CD4-positive, alpha-beta T cell treated with Interferon gamma for 1 hour (primary cell): Measurements from ENCODE around the gene FARS2.

Experiments used
- DNase-seq: peaks from one replicate; pipeline ENCODE4 v3.0.0-alpha.2; 2020

The FARS2 gene

DNA sequence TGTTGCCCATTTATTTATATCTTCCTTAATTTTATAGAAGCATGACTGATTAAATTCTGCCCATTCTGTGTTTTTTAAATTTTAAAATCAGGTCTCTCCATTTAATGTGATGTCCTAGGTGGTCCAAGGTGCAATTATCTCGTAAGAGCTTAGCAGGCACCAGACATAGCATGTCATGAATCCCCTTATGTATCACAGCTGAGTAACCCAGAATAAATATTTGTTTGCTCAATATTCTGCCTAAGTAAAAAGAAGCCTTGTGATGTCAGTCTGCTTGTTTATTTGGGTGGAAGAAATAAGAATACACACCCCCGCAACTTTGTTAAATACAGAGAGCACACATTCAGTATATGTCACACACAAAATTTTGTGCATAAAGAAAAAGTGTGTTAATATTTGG is 211.3 kb downstream of the FARS2 start:
- DNase-seq: no peak

DNA sequence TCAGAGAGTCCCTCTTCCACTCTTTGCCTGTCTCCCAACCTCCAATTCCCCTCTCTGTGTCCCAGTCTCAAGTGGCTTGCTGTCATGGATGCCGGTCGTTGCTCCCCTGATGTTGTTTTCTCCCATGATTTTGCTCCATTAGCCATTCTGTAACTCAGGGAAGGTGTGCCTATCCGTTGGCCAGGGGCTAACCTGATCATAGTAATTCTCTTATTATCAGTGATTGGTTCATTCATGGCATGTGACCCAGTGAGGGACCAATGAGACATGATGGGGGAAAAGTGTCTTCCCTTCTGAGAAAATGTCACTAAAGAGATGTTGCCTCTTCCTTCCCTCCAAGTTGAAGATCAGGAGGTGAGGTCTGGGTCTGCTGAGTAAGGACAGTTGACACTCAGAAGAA is 214.5 kb downstream of the FARS2 start:
- DNase-seq: no peak

DNA sequence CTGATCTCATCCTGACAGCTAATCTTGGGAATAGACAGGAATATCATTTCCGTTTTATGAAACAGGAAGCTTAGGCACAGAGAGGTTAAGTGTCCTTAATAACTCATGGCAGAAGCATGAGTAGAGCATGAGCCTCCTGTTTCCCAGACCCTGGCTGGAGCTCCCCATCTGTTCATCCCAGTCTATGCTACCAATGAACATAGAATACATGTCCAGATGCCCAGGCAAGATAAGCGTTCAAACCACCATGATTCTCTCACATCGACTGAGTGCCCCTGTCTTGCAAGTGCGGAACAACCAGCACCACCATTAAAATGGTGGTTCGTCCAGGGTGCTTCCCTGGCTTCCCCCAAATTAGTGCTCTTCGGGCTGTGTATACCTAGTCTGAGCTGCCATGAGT is 217.1 kb downstream of the FARS2 start:
- DNase-seq: no peak

DNA sequence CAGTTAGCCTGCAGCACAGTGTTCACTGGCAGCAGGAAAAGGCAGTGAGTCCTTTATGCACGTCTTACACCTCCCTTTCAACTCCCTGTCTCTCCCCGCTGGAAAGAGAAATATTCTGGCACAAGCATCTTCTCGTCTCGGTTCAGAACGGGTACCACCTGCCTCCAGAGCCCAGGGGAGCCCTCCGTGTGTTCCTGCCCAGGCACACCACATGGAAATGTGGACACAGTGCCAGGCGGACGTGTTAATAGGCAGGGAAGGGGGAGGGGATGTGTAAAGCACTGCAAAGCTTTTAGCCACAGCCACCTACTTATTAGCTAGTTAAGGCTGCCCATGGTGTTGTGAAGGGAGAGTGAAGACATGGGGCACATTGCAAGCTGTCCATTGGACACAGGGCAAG is 219.7 kb downstream of the FARS2 start:
- no peak for DNase-seq

DNA sequence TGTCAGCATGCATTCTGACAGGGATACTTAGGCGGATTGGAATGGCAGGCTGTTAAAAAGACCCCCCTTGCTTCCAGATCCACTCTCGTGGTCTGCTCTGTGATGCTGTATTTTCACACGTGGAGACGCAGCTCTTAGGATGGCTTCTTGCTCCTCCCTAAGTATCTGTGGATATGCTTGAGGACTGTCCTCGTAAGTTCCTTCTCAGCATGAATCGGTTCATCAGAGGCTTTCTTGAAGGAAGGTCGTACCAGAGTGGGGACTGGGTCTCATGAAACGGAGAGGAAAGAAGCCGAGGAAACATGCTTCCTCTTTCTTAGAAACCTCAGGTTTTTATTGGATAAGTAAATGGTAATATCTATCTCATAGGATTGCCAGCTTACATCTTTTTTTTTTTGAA is 220.4 kb downstream of the FARS2 start:
- no peak for DNase-seq

DNA sequence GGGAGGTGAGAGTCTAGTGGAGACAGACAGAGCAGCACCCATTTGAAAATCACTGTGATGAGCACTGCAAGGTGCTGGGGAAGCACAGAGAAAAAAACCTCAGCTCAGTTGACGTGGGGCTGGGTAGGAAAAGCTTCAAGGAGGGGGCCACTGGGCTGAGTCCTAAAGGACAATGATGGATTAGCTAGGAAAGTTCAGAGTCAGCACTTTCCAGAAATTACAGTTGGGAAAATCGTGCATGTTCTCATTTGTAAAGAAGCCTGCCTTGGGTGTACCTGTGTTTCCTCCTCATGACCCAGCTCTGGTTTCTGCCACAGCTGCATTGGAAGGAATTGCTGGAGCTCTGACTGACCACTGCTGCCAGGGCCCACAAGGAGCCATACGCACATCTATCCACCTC is 221.3 kb downstream of the FARS2 start:
- DNase-seq: no peak

DNA sequence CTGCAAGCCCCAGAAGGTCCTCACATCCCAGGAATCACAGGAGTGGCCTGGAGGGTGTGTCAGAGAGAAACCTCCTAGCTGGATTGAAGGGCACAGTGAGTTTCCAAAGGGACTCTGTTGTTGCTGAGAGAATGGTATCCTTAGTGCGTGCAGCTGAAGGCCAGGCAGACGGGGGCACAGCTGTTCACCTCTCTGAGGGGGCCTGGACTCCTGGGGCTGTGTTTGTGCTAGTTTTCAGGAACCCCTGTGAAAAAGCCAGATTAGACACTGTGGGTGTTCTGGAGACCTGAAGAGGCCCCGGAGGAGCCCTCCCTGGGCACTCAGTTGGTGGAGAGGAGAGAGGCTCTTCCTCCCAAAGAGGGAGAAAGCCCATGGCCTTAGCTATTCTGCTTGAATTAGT is 223.4 kb downstream of the FARS2 start:
- DNase-seq: no peak

DNA sequence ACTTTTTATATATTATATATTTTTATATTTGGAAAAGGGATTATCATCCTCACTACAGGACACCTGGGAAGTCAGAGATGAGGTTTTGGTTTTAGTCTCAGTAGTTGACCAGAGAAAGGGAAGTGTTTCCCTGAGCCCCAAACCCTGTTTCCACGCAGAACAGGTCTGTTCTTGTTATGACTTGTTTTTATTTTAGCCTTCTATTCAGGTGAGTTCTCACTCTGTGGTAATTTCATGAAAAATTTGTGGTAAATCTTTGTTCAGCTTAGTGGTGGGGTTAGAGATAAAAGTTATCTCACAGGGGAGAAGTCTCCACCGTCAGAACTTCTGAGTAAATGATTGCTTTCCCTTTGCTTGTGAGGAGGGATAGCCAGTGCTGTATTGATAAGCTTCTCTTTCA is 224.9 kb downstream of the FARS2 start:
- DNase-seq: no peak

DNA sequence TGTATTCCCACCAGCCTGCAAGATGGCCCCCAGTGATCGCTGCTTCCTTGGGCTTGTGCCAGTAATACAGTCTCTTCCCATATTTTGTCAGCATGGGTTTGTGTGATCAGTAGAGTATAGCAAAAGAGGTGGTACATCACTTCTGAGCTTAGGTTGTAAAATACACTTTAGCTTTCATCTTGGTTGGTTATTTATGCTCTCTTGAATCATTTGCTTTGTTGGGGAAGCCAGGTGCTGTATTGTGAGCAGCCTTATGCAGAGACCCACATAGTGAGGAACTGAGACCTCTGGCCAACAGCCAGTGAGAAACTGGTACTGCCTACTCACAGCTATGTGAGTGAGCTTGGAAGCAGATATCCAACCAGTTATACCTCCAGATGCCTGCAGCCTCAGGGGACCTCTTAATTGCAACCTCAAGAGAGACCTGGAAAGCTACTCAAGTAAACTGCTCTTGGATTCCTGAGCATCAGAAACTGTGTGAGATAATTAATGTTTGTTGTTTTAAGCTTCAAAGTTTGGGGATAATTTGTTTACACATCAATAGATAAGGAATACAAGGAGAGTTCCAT is 229.3 kb downstream of the FARS2 start:
- DNase-seq: no peak

DNA sequence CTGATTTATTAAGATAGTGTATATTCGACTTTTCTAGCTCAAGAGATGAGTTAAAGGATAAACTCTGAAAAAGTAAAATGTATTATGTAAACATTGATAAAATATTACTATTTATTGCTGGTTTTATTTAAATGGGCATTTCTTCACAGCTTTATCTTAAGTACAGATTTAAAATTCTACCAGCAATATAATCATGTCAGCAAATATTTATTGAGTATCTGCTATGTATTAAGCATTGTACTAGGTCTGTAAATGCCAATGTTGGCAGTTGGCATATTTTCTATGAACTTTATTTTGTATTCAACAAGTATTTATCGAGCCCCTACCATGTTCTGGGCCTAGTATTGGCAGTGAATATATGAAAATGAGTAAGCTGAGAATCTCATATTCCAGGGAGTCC is 231.0 kb downstream of the FARS2 start:
- no peak for DNase-seq

DNA sequence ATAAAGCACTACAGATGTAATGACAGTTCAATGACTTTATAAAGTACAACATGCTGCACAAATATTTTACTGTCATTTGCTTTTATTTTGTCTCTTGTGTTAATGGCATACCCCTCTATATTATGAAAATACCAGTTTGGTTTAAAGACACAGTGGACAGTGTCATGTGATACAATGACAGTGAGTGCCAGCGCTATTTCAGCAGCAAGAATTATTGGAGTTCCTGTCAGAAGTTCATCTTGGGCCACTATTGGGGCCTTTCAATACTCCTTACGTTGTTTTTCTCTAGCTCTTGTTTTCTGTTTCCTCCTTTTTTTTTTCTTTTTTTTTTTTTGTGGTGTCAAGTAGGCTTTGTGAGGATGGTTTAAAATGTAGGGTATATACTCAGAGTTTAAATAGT is 232.5 kb downstream of the FARS2 start:
- no peak for DNase-seq

DNA sequence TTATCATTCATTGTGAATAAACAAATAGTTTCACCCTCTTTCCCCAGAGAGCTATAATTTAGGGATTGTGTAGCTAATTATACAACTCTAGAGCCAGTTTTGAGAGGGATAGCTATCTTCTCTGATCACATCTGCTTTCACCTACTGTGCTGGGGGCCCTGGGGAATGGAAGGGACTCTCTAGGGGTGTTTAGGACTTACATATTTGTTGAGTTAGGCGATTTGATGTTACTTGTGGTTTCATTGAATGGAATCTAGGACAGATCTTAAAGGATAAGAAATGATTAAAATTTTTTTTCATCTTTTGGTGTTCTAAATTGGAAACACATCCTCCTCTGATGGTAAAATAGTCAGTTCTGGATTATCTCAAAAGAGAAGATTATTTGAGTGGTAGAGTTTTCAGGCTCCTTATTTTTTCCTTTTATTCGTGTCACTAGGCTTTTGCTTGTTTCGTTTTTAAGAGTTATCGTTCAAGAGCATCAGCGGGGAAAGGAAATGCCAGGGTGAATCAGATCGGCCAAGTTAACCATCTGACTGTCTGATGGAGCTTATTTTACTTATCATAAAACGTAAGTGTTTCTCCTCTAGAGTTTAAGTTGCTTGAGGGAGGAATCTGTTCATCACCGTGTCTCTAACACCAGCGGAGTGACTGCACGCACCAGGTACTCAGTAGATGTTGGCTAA is 236.7 kb downstream of the FARS2 start:
- DNase-seq: no peak

DNA sequence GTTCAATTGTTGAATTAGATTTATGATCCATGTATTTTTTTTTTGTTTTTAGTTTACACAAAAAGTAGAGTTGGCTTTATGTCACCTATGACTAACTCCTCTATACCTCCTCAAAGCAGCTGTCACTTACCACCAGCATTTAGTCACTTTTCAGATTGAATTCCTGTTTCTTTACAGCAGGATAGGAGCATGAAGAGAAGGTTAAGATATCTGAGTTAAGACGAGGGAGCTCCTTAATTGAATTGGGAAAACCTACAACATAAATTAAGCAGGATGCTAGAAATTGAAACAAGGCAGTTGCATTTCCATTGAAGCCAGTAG is 237.2 kb downstream of the FARS2 start:
- DNase-seq: no peak

DNA sequence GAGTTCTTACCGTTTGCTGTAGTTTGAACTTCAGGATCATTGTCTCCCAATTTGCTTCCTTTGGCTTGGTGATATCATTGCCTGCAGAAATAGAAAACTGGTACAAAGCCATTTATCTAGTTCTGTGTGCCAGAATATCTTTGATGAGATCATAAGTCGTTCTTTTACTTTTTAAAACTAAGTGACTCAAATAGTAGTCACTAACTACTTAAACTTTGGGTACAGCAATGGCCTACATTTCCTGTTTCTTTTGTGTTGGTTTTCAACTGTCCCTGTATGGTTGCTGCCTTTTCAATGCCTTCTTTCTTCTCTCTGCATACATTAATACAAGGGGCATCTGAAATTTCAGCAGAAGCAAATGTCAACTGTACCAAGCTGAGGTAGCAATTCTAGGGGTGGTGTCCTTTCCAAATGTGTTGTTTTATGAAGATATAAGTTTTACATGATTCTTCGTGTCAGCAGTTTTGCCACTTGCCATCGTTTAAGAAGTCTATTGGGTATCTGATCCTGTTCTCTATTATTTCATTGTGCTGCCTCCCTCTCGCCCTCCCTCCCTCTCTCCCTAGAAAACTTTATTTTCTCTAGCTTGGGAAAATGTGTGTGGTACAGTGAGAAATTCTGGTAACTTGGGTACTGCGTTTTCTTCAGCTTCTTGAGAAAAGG is 238.5 kb downstream of the FARS2 start:
- DNase-seq: no peak

DNA sequence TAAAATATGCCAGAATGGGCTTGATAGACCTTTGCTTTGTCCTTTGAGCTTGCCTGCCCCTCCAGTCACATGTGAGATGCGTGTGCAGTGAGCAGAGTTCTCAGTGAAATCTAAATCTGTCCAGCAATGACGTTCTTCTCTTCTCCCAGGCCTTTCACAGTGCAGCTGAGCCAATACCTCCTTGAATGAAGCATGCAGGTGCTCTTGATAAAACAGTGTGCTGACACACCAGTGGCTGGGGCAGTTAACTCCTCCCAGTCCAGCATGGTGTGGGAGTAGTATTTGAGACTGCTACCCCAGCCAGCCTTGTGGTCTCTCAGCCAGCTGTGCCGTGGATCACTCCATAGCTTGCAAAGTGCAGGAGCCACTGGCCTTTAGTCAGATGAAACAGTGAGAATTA is 240.5 kb downstream of the FARS2 start:
- DNase-seq: no peak

DNA sequence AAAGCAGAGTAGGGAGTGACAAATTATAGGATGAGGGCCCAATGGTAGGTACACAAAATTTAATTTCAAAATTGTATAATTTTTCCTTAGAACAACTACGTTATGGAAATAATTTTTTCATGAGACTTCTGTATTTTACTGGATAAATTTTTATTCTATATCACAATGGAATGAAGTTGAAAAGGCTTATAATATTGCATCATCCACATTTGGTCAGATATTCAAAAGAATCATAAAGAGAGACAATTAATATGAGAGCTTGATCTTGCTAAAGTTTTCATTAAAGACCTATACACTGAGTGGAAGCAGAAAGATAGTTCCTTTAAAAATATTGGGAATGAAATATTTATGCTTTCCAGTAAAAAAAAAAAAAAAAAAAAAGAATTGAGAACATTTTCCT is 242.8 kb downstream of the FARS2 start:
- DNase-seq: no peak

DNA sequence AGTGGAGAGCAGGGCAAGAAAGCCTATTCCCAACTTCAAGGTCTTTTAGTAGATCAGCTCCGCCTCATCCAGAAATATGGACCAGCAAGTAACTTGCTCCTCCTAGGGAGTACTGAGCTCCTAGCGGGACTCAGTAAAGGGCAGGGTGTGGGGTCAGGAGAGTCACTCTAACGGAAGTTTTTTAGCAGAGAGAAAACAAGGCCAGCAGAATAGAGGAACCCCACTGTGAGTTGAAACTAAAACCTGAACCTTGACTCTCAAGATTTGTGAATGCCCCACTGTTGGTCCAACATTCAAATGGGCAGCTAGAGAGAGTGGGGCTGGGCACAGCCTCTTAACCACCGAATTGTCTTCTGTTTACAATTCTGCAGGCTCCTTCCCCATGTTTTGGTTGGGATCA is 244.8 kb downstream of the FARS2 start:
- DNase-seq: no peak

DNA sequence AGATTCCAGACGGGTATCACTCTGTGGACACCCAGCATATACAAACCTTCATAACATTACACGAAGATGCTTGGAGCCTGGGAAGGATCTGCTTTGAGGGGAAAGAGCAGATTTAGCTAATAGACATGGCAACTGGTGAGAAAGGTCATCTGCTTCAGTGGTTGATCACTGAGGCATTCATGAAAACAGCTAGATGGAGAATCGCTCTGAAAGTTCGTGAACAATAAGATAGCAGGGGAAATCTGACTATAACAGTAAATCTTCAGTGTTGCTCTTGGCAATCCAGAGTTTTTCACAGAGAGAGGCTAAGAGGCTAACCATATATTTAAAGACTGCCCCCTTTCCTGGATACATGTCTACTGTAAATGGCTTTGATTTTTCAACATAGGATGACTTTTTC is 245.3 kb downstream of the FARS2 start:
- DNase-seq: no peak

DNA sequence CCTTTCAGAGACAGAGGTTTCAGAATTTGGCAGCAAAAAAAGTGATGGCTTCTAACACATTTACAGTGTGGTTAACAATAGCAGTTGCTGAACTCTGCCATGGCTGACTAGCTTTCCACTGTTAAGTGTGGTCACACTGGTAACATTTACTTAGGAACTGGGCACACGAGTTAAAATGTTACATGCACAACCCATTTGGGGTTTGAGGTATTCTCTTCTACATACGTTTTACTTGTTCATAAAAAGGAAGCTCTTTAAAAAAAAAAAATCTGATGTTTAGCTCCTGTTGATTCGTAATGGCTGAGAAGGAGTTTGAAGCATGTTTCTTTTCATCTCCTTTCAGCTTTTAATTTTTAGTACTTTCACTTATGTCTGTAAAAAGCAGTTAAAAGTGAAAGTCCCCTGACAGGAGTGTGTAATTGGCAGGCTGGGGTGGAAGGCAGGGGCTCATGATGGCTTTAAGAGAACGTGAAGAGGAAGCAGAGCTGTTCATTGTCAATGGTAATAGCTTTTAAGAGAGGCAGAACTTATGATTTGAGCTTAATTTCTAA is 245.9 kb downstream of the FARS2 start:
- DNase-seq: no peak

DNA sequence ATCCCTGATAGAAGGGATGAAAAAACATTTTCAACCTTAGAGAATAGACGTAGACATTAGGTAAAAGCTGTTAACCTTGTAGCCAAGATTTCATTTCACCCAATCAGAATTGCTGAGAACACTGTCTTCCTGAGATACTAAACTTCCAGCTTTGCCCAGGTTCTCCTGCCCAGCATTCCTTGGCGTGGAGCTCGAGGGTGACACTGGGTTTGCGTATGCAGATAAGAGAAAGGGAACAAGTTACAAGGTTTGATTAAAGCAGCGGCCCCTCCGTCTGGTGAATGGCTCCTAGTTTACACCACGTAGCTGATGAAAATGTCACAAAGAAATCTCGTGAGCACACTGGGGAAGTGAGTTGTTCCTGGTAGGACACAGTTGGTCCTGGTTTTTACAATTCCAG is 247.8 kb downstream of the FARS2 start:
- no peak for DNase-seq

DNA sequence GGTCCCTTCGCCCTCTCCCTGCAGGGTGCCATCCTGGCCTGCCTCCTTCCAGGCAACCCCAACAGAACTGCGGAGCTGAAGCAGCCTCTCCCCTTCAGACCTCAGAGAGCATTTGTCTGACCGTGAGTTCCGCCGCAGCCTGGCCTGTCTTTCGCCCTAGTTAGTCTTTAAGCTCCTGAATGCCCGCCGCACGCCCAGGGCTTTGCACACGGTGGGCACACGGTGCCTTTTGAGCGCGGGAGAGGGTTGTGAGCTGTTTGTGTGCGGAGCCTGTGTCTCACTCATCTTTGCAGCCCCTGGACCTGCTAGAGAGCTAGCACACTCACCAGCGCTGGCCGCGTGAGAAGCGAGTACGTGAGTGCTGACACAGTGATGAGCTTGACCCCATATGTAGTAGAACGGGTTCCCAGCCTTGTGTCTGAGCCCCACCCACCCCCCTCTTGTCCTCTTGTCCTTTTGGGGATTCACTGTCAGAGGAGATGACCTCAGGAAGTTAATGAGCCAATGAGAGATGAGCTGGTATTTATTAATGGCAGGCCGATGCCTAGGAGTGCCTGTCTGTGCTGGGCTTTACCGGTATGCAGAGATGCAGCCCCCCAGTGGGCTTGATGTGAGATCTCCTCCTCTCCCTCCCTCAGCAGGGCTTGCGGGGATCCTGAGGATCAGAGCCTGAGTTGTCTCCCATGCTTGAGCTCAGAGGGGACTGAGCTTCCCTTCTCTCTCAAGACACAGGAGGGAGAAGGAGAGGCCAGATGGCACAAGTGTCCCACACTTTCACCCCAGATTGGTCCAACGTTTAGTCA is 249.2 kb downstream of the FARS2 start:
- no peak for DNase-seq

DNA sequence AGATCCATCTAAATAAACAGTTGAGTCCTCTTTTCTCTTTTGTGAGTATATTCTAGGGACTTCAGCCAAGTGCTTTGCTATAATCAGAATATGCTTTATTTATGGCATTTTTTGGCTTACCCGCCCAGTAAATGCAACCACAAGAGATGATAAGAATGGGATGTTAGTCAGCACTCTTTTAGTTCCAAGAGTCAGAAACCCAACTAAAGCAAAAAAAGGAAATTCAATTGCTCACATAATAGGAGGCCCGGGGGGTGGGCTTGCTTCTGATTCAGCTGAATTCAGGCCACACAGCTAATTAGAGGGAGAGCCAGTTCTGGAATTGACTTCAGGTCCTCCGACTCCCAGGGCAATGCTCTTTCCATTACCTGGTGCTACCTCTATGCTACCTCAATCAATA is 250.6 kb downstream of the FARS2 start:
- DNase-seq: no peak

DNA sequence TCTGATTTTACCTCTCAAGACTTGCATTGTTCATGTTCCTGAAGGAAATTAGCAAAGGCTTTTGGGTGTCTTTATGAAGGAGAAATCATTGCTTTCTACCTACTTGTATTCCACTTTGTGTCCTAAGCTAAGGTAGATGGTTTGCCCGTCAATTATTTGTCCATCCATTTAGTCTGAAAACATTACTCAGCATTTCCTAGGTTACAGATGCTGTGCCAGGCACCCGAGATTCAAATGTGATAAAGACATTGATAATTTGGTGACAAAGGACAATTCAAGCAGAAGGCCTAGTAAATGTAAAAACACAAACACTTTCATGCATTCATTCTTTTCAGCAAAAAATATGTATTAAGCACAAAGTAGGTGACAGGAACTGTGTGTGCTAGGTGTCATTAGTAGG is 251.1 kb downstream of the FARS2 start:
- no peak for DNase-seq

DNA sequence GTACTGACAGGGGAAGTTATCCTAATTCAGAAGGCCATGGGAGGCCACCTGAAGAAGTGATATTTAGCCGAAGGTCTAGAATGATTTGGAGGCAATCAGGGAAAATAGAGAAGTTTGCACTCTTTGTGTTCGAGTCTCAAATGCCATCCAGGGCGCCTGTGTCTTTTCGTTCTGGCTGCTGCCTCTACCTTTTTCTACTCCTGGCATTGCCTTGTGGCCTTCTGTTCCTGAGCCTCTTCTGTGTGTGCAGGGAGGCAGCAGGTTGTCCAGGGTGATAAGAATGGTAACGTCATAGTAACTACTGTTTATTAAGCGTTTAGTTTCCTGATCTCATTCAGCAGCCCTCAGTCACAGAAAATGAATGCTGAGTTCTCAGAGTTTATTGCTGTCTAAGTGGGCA is 252.1 kb downstream of the FARS2 start:
- DNase-seq: no peak
